Measurements from ENCODE around the gene FHAD1.

FHAD1 gene

GRCh38 chr1:15345705-15346345 lies 98.8 kb downstream of the FHAD1 start:
- no peak for DNase-seq (ENCODE audit: low spot score)

- DNase-seq (ENCODE audit: low spot score), result no peak
Measured at GRCh38 chr1:15346346-15347030, 99.5 kb downstream of the FHAD1 start.

DNA sequence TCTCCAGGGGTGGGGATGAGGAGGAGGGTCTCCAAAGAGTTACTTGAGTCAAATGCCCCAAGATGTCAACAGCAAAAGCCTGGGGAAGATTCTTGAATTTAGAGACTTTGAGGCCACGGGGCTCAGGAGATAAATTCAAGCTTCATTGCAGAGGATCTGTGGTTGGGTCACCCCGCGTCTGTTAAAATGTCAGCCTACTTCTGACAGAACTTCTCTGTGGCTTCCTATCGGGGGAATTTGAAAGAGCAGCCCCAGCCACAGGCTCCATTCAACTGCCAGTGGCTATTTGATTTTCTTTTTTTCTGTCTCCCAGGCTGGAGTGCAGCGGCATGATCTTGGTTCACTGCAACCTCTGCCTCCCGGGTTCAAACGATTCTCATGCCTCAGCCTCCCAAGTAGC lies 100.2 kb downstream of the FHAD1 start:
- no peak for DNase-seq (ENCODE audit: low spot score)

- DNase-seq (ENCODE audit: low spot score), result no peak
Measured at GRCh38 chr1:15348648-15349047, 101.6 kb downstream of the FHAD1 start.

GRCh38 chr1:15349133-15349532 lies 102.1 kb downstream of the FHAD1 start:
- no peak for DNase-seq (ENCODE audit: low spot score)

- no peak for DNase-seq (ENCODE audit: low spot score)
Measured at GRCh38 chr1:15350151-15350550, 103.1 kb downstream of the FHAD1 start.

- DNase-seq (ENCODE audit: low spot score), result no peak
Measured at GRCh38 chr1:15350551-15351200, 103.7 kb downstream of the FHAD1 start.

GRCh38 chr1:15351310-15351709 lies 104.3 kb downstream of the FHAD1 start:
- DNase-seq (ENCODE audit: low spot score), result no peak

DNA sequence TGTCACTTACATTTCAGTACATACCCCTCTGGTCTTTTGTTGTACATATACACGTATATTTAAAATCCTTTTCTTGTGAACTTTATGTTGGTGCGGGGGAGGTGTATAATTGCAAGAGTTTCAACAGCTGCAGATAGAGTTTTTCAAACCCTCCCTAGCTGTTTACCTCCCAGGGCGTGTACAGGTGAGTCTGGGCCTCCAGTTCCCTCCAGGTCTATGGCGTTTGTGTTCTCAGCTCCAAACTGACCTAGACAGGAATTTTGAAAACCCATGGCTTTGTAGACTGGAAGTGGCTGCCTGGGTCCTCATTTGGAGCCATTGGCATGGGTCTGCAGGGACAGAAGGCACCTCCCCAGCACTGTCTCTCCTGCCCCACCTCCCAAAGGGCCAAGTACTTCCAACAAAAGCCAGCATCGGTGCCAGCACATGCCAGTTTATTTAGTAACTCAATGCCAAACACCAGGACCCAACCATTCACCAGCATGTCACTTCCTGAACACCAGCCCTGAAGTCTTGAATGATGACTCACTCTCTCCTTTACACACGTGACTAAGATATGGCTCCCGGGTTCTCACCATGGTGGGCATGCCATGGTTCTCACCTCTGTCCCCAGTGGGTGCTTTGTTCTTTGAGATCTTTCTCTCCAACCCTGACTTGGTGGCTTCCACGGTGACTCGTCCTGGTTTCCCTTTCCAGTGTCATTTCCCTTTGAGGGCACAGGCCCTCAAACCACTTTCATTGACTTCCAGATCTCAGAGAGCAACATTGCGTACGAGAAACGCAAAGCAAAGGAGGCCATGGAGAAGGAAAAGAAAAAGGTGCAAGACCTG lies 105.3 kb downstream of the FHAD1 start:
- DNase-seq (ENCODE audit: low spot score), result peak; percentile 76

- no peak for DNase-seq (ENCODE audit: low spot score)
Measured at GRCh38 chr1:15353839-15354579, 107.0 kb downstream of the FHAD1 start.

DNA sequence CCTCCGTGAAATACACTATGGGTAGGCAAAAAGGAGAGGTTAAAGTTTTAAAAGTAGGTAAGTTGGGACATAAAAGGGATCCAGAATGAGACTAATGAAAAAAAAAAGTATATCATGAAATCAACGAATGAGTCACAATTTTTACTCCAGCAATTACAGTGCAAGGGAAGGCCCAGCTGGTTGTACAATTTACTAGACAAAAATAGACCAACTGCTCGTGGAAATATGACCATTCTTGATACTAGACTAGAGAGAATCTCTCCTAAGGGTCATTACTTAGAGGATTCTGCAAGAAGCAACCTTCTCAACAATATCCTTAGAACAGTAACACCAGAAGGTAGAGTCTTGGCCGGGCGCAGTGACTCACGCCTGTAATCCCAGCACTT lies 107.5 kb downstream of the FHAD1 start:
- no peak for DNase-seq (ENCODE audit: low spot score)

GRCh38 chr1:15355968-15356625 lies 109.1 kb downstream of the FHAD1 start:
- DNase-seq (ENCODE audit: low spot score), result no peak

GRCh38 chr1:15357612-15358207 lies 110.7 kb downstream of the FHAD1 start:
- DNase-seq (ENCODE audit: low spot score), result no peak

- DNase-seq (ENCODE audit: low spot score), result no peak
Measured at GRCh38 chr1:15358565-15359133, 111.6 kb downstream of the FHAD1 start.

DNA sequence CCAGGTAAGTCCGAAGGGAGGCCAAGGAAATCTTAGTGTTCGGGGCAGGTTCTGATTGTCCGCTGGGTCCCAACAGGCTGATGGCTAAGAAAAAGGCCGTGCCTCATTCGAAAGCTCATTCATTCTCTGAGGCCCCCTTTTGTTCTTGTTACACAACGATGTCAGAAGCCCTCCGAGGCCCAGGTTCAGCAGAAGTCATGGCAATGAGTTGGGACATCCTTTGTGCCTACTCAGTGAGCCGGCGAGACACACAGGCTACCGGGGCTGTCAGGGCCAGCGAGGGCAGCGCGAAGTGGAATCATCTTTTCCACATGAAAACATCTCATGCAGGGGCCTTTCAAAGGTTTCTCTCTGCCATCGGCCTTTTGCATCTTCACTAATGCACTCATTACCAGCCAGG lies 113.7 kb downstream of the FHAD1 start:
- DNase-seq (ENCODE audit: low spot score), result no peak

DNA sequence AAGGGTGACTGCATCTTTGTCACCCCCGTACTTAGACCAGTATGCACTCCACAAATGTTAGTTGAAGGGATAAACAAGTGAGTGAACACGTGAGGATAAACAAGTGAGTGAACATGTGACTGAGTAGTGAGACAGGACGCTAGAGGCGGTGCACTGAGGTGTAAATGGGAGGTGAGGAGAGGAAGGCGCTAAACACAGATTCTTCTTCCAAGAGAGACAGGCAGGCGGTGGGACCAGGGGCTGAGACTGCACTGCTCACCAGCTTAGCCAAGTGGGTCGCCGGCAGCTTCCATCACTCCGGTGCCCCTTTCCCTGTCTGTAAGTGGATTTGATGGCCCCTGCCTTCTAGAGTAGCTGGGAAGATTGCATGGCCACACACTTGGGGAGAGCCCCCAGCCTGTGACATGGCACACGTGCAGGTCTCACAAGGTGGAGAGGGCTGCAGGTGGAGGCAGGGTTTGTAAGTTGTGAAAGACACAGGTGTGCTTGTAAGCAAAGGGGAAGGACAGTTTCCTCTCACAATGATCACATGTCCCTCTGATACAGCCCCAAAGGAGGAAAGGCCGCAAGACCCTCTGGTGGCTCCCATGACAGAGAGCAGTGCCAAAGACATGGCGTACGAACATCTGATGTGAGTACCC lies 115.2 kb downstream of the FHAD1 start:
- no peak for DNase-seq (ENCODE audit: low spot score)

DNA sequence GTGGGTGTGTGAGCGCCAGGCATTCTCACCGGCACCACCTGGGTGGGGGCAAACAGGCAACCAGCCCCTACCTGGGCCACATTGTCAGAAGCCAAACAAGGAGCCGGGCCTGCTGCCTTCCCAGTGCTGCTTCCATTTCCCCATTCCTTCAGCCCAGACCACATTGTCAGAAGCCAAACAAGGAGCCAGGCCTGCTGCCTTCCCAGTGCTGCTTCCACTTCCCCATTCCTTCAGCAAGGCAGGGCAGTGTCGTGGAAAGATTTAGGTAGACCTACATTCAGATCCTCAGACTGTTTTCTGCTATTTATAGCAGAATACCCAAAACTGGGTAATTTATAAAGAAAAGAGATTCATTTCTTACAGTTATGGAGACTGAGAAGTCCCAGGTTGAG lies 115.7 kb downstream of the FHAD1 start:
- no peak for DNase-seq (ENCODE audit: low spot score)

GRCh38 chr1:15364740-15365139 lies 117.7 kb downstream of the FHAD1 start:
- no peak for DNase-seq (ENCODE audit: low spot score)

DNA sequence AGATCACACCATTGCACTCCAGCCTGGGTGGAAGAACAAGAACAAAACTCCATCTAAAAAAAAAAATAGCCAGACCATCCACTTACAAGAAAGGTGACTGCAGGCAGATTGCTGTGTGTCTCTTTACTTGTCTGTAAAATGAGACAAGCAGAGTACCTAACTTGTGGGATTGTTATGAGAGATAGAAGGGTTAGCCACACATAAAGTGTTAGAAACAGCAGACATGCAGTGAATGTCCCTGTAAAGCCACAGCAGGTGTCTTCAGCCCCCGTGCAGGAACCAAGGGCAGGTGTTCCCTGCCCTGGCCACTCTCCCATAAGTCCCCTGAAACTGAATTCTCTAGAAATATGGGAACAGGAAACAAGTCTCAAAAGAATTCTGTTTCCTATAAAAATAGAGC lies 121.9 kb downstream of the FHAD1 start:
- DNase-seq (ENCODE audit: low spot score), result no peak

DNA sequence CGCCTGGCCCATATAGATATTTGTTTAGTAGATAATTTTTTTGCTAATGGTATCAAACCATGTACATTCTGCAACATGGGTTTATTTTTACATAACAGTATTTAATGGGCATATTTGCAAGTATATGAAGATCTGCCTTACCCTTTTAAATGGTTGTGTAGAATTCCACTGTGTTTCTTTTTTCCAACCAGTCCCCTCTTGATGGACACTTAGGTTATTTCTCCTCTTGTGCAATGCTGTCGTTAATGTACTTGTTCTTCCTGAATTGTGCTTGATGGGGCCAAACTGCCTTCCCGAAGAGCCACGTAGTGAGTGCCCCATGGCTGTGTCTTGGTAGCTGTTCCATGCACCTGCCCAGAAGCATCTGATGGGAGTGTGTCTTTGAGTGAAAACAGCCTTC lies 123.2 kb downstream of the FHAD1 start:
- no peak for DNase-seq (ENCODE audit: low spot score)
